ENCODE measurements around the gene ADAMTS2. TPM values are rescaled to one million over a fixed set of nuclear protein-coding genes. Genes with fewer than 3 reads are reported as not detected.

Gene ADAMTS2
- total RNA-seq, 6 experiments from 2014 or later, result 31.5 to 38.4 (median 34.1) TPM

GRCh38 chr5:179192891-179193470, 152.3 kb downstream of the ADAMTS2 start:
- Mint-ChIP-seq H3K4me3 (no peak overlapping the region), H3K36me3 (ENCODE audit: low read depth) (no peaks in the 10 kb centered on the region), H3K27me3 (ENCODE audit: insufficient read depth) (no peaks in the 10 kb centered on the region; the same call in none of the 2 replicates), H3K27ac (no peak overlapping the region), H3K4me1 (ENCODE audit: low read depth) (no peaks in the 10 kb centered on the region), H3K9me3 (no peaks in the 10 kb centered on the region)
- DNase-seq, result no peak
- TF ChIP-seq, protein P1, sequence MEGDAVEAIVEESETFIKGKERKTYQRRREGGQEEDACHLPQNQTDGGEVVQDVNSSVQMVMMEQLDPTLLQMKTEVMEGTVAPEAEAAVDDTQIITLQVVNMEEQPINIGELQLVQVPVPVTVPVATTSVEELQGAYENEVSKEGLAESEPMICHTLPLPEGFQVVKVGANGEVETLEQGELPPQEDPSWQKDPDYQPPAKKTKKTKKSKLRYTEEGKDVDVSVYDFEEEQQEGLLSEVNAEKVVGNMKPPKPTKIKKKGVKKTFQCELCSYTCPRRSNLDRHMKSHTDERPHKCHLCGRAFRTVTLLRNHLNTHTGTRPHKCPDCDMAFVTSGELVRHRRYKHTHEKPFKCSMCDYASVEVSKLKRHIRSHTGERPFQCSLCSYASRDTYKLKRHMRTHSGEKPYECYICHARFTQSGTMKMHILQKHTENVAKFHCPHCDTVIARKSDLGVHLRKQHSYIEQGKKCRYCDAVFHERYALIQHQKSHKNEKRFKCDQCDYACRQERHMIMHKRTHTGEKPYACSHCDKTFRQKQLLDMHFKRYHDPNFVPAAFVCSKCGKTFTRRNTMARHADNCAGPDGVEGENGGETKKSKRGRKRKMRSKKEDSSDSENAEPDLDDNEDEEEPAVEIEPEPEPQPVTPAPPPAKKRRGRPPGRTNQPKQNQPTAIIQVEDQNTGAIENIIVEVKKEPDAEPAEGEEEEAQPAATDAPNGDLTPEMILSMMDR (IDR thresholded peaks at IDR 0.05), result no peak

DNA sequence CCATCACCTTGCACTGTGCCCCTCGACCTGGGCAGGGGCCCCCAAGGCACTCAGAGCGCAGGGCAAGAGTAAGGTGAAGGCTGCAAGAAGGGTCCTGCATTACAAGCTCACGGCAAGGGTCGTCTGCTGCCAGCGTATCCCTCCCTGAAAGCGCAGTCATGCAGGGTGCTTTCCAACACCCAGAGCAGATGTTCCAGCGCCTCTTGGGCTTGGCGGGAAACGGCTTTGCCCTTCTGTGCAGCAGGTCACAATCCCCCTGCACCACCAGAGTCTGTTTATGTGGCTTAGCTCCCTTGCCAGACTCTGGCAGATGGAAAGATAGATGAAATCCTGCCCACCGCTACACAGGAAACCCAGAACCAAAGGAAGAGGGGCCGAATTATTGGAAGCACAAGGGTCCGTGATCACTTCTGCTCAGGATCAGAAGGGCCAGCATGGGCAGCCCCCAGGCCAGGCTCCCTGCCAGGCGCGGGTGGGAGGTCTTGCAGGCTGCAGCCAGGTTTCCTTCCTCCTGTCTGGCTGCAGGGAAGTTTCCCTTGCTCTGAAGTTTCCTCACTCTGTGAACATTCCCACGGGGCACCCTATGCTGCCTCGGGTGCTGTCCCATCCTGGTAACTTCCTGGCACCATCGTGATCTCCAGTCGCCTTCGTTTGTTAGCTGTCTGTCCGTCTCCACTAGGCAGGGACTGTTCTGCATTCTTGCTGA, 152.9 kb downstream of the ADAMTS2 start:
- 0 out of 2 replicates have a peak, but pooled peaks cover 5% of the 10 kb centered on the region for H3K4me1 Mint-ChIP-seq (ENCODE audit: low read depth)
- H3K27ac Mint-ChIP-seq, result no peak overlapping the region
- DNase-seq, result no peak

GRCh38 chr5:179191506-179192184, 153.6 kb downstream of the ADAMTS2 start:
- Mint-ChIP-seq H3K27me3 (ENCODE audit: insufficient read depth) (no peaks in the 10 kb centered on the region; the same call in none of the 2 replicates), H3K36me3 (ENCODE audit: low read depth) (no peaks in the 10 kb centered on the region), H3K9me3 (no peaks in the 10 kb centered on the region), H3K4me3 (no peak overlapping the region), H3K4me1 (ENCODE audit: low read depth) (0 out of 2 replicates have a peak, but pooled peaks cover 9% of the 10 kb centered on the region), H3K27ac (no peak overlapping the region)
- TF ChIP-seq, protein P1 (IDR thresholded peaks at IDR 0.05), result no peak
- no peak for DNase-seq

More for the DNA sequence above, 152.9 kb downstream of the ADAMTS2 start:
- H3K9me3 Mint-ChIP-seq, result no peaks in the 10 kb centered on the region
- H3K27me3 Mint-ChIP-seq (ENCODE audit: insufficient read depth), result no peaks in the 10 kb centered on the region; the same call in none of the 2 replicates
- TF ChIP-seq, protein P1 (IDR thresholded peaks at IDR 0.05), result no peak
- no peaks in the 10 kb centered on the region for H3K36me3 Mint-ChIP-seq (ENCODE audit: low read depth)
- H3K4me3 Mint-ChIP-seq, result no peak overlapping the region

DNA sequence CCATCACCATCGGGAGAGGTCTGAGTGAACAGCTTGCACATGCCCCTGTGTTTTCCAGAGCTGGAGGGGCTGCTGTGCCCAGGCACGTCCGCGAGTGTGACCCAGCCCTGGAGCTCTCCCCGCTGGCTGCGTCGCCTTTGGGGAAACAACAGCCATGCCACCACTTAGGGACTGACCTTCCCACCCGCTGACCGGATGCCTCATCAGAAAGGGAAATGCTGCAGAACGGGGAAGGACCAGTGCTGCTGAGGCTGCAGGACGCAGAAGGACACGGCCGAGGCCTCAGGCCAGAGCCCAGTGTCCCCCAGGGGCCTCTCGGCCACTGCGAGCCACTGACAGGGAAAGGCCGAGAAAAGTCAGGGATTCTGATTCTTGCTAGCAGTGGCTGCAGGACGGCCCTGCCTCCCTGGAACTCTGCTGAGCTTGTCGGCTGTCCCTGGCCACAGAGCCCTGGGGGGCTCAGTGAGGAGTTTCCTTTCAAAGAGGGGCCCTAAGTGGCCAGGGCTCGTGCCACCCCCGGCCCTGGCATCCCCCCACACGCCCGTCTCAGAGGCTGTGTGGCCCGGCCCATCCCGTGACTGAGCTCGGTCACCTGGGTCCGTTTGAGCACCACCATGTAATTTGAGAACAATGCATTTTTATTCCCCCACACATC, 154.3 kb downstream of the ADAMTS2 start:
- no peak overlapping the region for H3K4me3 Mint-ChIP-seq
- H3K4me1 Mint-ChIP-seq (ENCODE audit: low read depth), result 0 out of 2 replicates have a peak, but pooled peaks cover 9% of the 10 kb centered on the region
- H3K36me3 Mint-ChIP-seq (ENCODE audit: low read depth), result no peaks in the 10 kb centered on the region
- H3K27me3 Mint-ChIP-seq (ENCODE audit: insufficient read depth), result no peaks in the 10 kb centered on the region; the same call in none of the 2 replicates
- TF ChIP-seq, protein P1 (IDR thresholded peaks at IDR 0.05), result no peak
- no peaks in the 10 kb centered on the region for H3K9me3 Mint-ChIP-seq
- H3K27ac Mint-ChIP-seq, result no peak overlapping the region
- DNase-seq, result no peak

GRCh38 chr5:179188636-179189035, 156.6 kb downstream of the ADAMTS2 start:
- TF ChIP-seq, protein P1 (IDR thresholded peaks at IDR 0.05), result no peak
- H3K36me3 Mint-ChIP-seq (ENCODE audit: low read depth), result no peaks in the 10 kb centered on the region
- no peaks in the 10 kb centered on the region; the same call in none of the 2 replicates for H3K27me3 Mint-ChIP-seq (ENCODE audit: insufficient read depth)
- 0 out of 2 replicates have a peak, but pooled peaks cover 9% of the 10 kb centered on the region for H3K4me1 Mint-ChIP-seq (ENCODE audit: low read depth)
- H3K9me3 Mint-ChIP-seq, result no peaks in the 10 kb centered on the region
- no peak overlapping the region for H3K4me3 Mint-ChIP-seq
- no peak overlapping the region; the same call in 1 of the 2 replicates for H3K27ac Mint-ChIP-seq
- DNase-seq, result no peak
